Kidney (tissue), 14 donors: Measurements from ENCODE around the gene CDK5RAP2. TPM values are rescaled to one million over a fixed set of nuclear protein-coding genes. Genes with fewer than 3 reads are reported as not detected.

Experiments used
- DNase-seq, 5 donors: peaks; one replicate each; pipeline ENCODE4 v3.0.0-alpha.2; 2013 to 2020
- FAIRE-seq: peaks from 2 replicates; lab custom pipeline; 2012; peaks lifted over from hg19 to GRCh38; lab: Jason Lieb, UNC
- H3K27ac ChIP-seq, 2 donors: one replicate each; pipeline ENCODE4 v1.7.0; 2013; ENCODE audit warnings: low read depth in 2 of 2, low read length in 2 of 2, inconsistent platforms in 1 of 2
- H3K27me3 ChIP-seq: one replicate; pipeline ENCODE4 v1.7.1; 2013; ENCODE audit warnings: low read length, inconsistent platforms; ENCODE audit not compliant: control insufficient read depth, insufficient read depth
- H3K36me3 ChIP-seq, 3 donors: one replicate each; pipeline versions ENCODE4 v1.7.0 to v1.7.1; 2013; ENCODE audit warnings: low read length in 3 of 3, control low read depth in 1 of 3, inconsistent platforms in 1 of 3; ENCODE audit not compliant: insufficient read depth in 3 of 3, control insufficient read depth in 2 of 3
- H3K4me1 ChIP-seq, 3 donors: one replicate each; pipeline versions ENCODE4 v1.7.0 to v1.7.1; 2013; ENCODE audit warnings: low read length in 3 of 3, inconsistent platforms in 1 of 3, low read depth in 1 of 3; ENCODE audit not compliant: control insufficient read depth in 2 of 3, insufficient read depth in 2 of 3
- H3K4me3 ChIP-seq, 3 donors: one replicate each; pipeline versions ENCODE4 v1.7.0 to v1.8.1; 2013; ENCODE audit warnings: low read length in 3 of 3, control low read depth in 1 of 3, inconsistent platforms in 1 of 3
- H3K9ac ChIP-seq, 3 donors: one replicate each; pipeline versions ENCODE4 v1.7.0 to v1.7.1; 2013; ENCODE audit warnings: low read length in 3 of 3, control low read depth in 1 of 3, inconsistent platforms in 1 of 3
- H3K9me3 ChIP-seq, 3 donors: one replicate each; pipeline versions ENCODE4 v1.7.0 to v1.7.1; 2013; ENCODE audit warnings: low read length in 3 of 3, control low read depth in 1 of 3, inconsistent platforms in 1 of 3; ENCODE audit not compliant: control insufficient read depth in 2 of 3, insufficient read depth in 1 of 3
- intact Hi-C: fragments of 100-400 bp; cut with DNase I; formaldehyde crosslinking; loops from one replicate; pipeline ENCODE4 v1.11.1; 2022
- polyA plus RNA-seq: library from polyadenylated mRNA; stranded (reverse); fragments of 350-450 nt; fragmentation: Illumina TruSeq; extraction: RNeasy Lipid Tissue Mini Kit (QIAGEN cat#74804); gene quantifications from one replicate; pipeline ENCODE4 v1.2.3, GENCODE V29; 2014; ENCODE audit warnings: low read depth, low replicate concordance; ENCODE audit not compliant: insufficient read depth
- total RNA-seq: library from RNA; stranded (reverse); fragmentation: NEBNext Ultra II Directional; extraction: Animal tissue kit (Norgen Biotek cat#: 25700); gene quantifications from one replicate; pipeline ENCODE4 v1.2.1, GENCODE V29; 2021
- TF ChIP-seq, protein P1 (sequence below): IDR thresholded peaks from 3 replicates; pipeline ENCODE4 v1.5.1; 2012; ENCODE audit warnings: mild to moderate bottlenecking, moderate library complexity, borderline replicate concordance; ENCODE audit not compliant: insufficient read depth; ENCODE audit errors: extremely low read depth
- donor health status: control.
- donor health status: control.
- donor health status: control.
- donor health status: control.
- donor health status: control.
- donor health status: DM: yes; HTN: yes; CAD: no.
- donor health status: Normal renal cell carcinoma (clear cell type).

CDK5RAP2 gene
- total and polyA plus RNA-seq, 2 donors from 2014 or later: 20.9 to 35.3 TPM

DNA sequence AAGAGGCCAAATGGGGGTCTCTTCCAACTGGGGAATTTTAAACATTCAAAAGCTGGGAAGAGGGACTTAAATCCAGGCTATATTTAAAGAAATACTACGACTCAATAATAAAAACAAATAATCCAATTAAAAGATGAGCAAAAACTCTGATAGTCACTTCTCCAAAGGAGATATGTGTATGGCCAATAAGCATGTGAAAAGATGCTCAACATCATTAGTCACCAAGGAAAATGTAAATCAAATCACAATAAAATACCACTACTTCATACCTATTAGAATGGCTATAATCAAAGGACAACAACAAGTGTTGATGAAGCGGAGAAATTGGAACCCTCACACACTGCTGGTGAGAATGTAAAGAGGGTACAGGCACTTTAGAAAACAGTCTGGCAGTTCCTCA, 130.4 kb downstream of the CDK5RAP2 start:
- Histone ChIP-seq H3K27ac (no peak overlapping the region), H3K4me1 (no peaks in the 10 kb centered on the region), H3K36me3 (peaks cover 0 to 10% (median 7%) of the 10 kb centered on the region in 3 donors), H3K9me3 (no peaks in the 10 kb centered on the region), H3K4me3 (no peak overlapping the region), H3K27me3 (no peaks in the 10 kb centered on the region), H3K9ac (no peak overlapping the region)
- intact Hi-C loops: no loop called here
- TF ChIP-seq, protein P1, sequence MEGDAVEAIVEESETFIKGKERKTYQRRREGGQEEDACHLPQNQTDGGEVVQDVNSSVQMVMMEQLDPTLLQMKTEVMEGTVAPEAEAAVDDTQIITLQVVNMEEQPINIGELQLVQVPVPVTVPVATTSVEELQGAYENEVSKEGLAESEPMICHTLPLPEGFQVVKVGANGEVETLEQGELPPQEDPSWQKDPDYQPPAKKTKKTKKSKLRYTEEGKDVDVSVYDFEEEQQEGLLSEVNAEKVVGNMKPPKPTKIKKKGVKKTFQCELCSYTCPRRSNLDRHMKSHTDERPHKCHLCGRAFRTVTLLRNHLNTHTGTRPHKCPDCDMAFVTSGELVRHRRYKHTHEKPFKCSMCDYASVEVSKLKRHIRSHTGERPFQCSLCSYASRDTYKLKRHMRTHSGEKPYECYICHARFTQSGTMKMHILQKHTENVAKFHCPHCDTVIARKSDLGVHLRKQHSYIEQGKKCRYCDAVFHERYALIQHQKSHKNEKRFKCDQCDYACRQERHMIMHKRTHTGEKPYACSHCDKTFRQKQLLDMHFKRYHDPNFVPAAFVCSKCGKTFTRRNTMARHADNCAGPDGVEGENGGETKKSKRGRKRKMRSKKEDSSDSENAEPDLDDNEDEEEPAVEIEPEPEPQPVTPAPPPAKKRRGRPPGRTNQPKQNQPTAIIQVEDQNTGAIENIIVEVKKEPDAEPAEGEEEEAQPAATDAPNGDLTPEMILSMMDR: no peak
- FAIRE-seq: no peak
- DNase-seq: no peak

DNA sequence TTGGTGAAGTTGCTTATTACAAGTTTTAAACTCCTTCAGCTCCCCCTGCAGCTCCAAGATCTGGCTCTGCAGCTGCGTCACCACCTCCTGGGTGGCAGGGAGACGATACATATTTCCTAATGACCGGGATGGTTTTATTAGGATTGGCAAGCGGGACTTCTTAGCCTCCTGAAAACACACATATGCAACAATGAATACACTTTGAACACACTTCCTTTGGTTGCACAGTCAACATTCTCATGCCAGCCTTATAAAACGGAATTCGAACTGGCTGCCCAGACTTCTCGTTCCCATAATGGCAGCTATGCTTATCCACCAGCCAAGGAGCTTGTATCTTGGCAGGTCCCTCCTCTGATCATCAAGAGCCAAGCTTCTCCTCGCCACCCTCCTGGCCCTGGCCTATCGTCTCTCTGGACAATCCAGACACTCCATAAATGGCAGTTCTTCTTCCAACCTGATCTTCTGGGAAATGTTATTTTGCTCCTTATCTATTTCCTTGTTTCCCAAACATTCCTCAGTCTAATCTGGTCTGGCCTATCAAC, 131.9 kb downstream of the CDK5RAP2 start:
- FAIRE-seq (no peak), DNase-seq (no peak)
- Histone ChIP-seq H3K36me3 (peaks cover 0 to 8% (median 7%) of the 10 kb centered on the region in 3 donors), H3K4me3 (no peak overlapping the region), H3K27me3 (no peaks in the 10 kb centered on the region), H3K27ac (no peak overlapping the region), H3K4me1 (no peaks in the 10 kb centered on the region), H3K9me3 (no peaks in the 10 kb centered on the region), H3K9ac (no peak overlapping the region)
- TF ChIP-seq, protein P1: no peak
- intact Hi-C loops: no loop called here

DNA sequence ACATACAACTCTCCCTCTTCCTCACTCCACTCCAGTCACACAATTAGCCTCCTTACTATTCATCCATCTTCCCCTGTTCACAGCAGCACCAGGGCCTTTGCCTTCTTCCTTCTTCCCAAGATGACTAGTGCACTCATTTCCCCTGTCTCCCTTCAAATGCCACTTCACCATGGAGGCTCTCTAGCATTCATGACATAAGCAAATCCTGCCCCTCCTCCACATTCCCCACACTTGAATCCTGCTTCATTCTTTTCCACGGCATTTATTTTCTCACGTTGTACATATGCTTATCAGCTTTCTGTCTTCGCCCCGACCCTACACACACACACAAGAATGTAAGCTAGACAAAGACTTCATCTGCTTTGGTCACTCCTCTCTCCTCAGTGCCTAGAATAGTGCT, 133.3 kb downstream of the CDK5RAP2 start:
- TF ChIP-seq, protein P1: no peak
- Histone ChIP-seq H3K4me3 (no peak overlapping the region), H3K9me3 (no peaks in the 10 kb centered on the region), H3K9ac (no peak overlapping the region), H3K4me1 (no peaks in the 10 kb centered on the region), H3K27me3 (no peaks in the 10 kb centered on the region), H3K27ac (no peak overlapping the region), H3K36me3 (peaks cover 0 to 9% (median 4%) of the 10 kb centered on the region in 3 donors)
- no peak for FAIRE-seq
- intact Hi-C loops: no loop called here
- no peak for DNase-seq

- FAIRE-seq (no peak), DNase-seq (no peak)
- Histone ChIP-seq H3K9ac (no peak overlapping the region), H3K9me3 (no peaks in the 10 kb centered on the region), H3K27me3 (no peaks in the 10 kb centered on the region), H3K36me3 (peaks cover 5 to 16% (median 13%) of the 10 kb centered on the region in 3 donors), H3K4me1 (no peaks in the 10 kb centered on the region), H3K27ac (no peak overlapping the region), H3K4me3 (no peak overlapping the region)
- intact Hi-C loops: no loop called here
- TF ChIP-seq, protein P1: no peak
Observed at GRCh38 chr9:120443976-120444375, 136.0 kb downstream of the CDK5RAP2 start.
